Smooth muscle cell (in vitro differentiated cells): ENCODE results near the gene SPECC1. TPM values are rescaled to one million over a fixed set of nuclear protein-coding genes. Genes with fewer than 3 reads are reported as not detected.

Source experiments
- DNase-seq: peaks from one replicate; lab custom pipeline; 2025; ENCODE audit not compliant: unreplicated experiment; lab: John Stamatoyannopoulos, UW
- H2AFZ ChIP-seq: fragments of 200-600 bp; sonication (generic); 2 replicates; pipeline ENCODE4 v1.6.0; 2016; ENCODE audit warnings: antibody characterized with exemption, low read depth, mild to moderate bottlenecking
- H3F3A ChIP-seq: fragments of 200-600 bp; sonication (generic); 2 replicates; pipeline ENCODE4 v1.6.0; 2017; ENCODE audit warnings: antibody characterized with exemption, low read depth
- H3K27ac ChIP-seq: fragments of 200-600 bp; sonication (generic); 2 replicates; pipeline ENCODE4 v1.5.1; 2016; ENCODE audit warnings: low read depth, mild to moderate bottlenecking
- H3K27me3 ChIP-seq: fragments of 200-600 bp; sonication (generic); 2 replicates; pipeline ENCODE4 v1.6.1; 2016; ENCODE audit warnings: low read depth, mild to moderate bottlenecking
- H3K36me3 ChIP-seq: fragments of 200-600 bp; sonication (generic); 2 replicates; pipeline ENCODE4 v1.5.1; 2016; ENCODE audit warnings: low read depth
- H3K4me1 ChIP-seq: fragments of 200-600 bp; sonication (generic); 2 replicates; pipeline ENCODE4 v1.5.1; 2016; ENCODE audit warnings: low read depth
- H3K4me2 ChIP-seq: fragments of 200-600 bp; sonication (generic); 2 replicates; pipeline ENCODE4 v1.6.0; 2016; ENCODE audit warnings: mild to moderate bottlenecking
- H3K4me3 ChIP-seq: fragments of 200-600 bp; sonication (generic); 2 replicates; pipeline ENCODE4 v1.5.1; 2016; ENCODE audit warnings: mild to moderate bottlenecking
- H3K79me2 ChIP-seq: fragments of 200-600 bp; sonication (generic); 2 replicates; pipeline ENCODE4 v1.6.0; 2016; ENCODE audit warnings: low read depth, mild to moderate bottlenecking
- H3K9ac ChIP-seq: fragments of 200-600 bp; sonication (generic); 2 replicates; pipeline ENCODE4 v1.6.0; 2016; ENCODE audit warnings: low read depth
- H3K9me3 ChIP-seq: fragments of 200-600 bp; sonication (generic); replicated peaks from 2 replicates; pipeline ENCODE4 v1.5.1; 2016; ENCODE audit warnings: low read depth
- H4K20me1 ChIP-seq: fragments of 200-600 bp; sonication (generic); 2 replicates; pipeline ENCODE4 v1.6.0; 2016; ENCODE audit warnings: low read depth
- CTCF ChIP-seq: fragments of 200-600 bp; sonication (generic); IDR thresholded peaks from 2 replicates; pipeline ENCODE4 v1.5.1; 2017; ENCODE audit warnings: borderline replicate concordance, mild to moderate bottlenecking, antibody characterized with exemption; ENCODE audit not compliant: insufficient read depth, poor library complexity, severe bottlenecking
- WGBS: methylation state at CpG from one replicate; pipeline ENCODE4 v1.1.7; 2016; ENCODE audit warnings: low lambda C conversion rate; 5-methylcytosine and 5-hydroxymethylcytosine counted together
- polyA plus RNA-seq: library from polyadenylated mRNA; unstranded; fragments of >200 nt; fragmentation: Nextera tagmentation; extraction: Ambion mirVana; gene quantifications from 2 replicates; pipeline ENCODE4 v1.2.1, GENCODE V29; 2016
- total RNA-seq: library from RNA; depleted of rRNA; stranded (reverse); fragments of >200 nt; gene quantifications from 2 replicates; pipeline ENCODE4 v1.2.3, GENCODE V29; 2014

Gene SPECC1
- total and polyA plus RNA-seq, 2 experiments from 2014 or later, result 20.0 to 72.0 TPM

DNA sequence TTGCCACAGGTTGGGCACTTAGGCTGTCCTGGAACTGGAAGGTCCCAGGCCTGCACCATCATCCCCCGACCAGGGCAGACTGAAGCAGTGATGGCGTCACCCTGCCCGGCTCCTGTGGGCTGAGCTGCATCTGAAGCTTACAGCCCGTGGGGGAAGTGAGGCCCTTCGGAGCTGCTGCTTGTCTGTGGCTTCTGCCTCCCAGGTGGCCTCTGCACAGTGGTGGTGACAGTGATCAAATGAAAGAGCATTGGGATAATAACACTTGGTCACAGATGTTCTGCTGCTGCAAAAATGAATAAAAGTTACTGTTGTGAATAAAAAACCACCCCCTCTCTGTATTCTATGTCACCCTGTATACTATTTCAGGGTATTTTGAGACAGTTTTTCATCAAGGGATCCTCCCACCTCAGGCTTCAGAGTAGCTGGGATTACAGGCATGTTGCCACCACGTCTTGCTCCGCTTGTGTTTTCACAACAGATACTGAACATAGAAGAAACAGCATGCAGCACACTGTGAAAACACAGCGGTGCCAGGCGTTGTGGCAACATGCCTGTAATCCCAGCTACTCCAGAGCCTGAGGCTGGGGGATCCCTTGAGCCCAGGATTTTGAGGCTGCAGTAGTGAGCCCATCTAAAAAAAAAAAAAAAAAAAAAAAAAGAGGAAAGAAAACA lies 293.2 kb downstream of the SPECC1 start:
- Histone ChIP-seq H3K4me2 (peak overlapping the region; percentile 72), H2AFZ (no peak overlapping the region), H4K20me1 (no peaks in the 10 kb centered on the region), H3K9me3 (peaks cover 13% of the 10 kb centered on the region), H3K36me3 (peaks cover 15% of the 10 kb centered on the region), H3F3A (peaks cover 19% of the 10 kb centered on the region), H3K27ac (peak overlapping the region; percentile 100), H3K4me1 (peaks cover 4% of the 10 kb centered on the region), H3K79me2 (no peaks in the 10 kb centered on the region), H3K27me3 (no peaks in the 10 kb centered on the region), H3K9ac (peak overlapping the region; percentile 96), H3K4me3 (no peak overlapping the region)
- no peak for TF ChIP-seq CTCF
- no peak for DNase-seq
- WGBS, result 25% methylated on average over 9 of the region's 9 CpGs

GRCh38 chr17:20304961-20305360 lies 295.8 kb downstream of the SPECC1 start:
- no peak overlapping the region for H2AFZ ChIP-seq
- peaks cover 4% of the 10 kb centered on the region for H3K4me1 ChIP-seq
- peaks cover 22% of the 10 kb centered on the region for H3K9me3 ChIP-seq
- no peaks in the 10 kb centered on the region for H3K27me3 ChIP-seq
- H4K20me1 ChIP-seq, result no peaks in the 10 kb centered on the region
- H3K4me3 ChIP-seq, result no peak overlapping the region
- H3F3A ChIP-seq, result peaks cover 14% of the 10 kb centered on the region
- 82% methylated on average over 5 of the region's 5 CpGs for WGBS
- no peak overlapping the region for H3K4me2 ChIP-seq
- peaks cover 24% of the 10 kb centered on the region for H3K36me3 ChIP-seq
- H3K9ac ChIP-seq, result no peak overlapping the region
- no peaks in the 10 kb centered on the region for H3K79me2 ChIP-seq
- TF ChIP-seq CTCF, result no peak
- no peak for DNase-seq
- no peak overlapping the region for H3K27ac ChIP-seq

- H3K27me3 ChIP-seq, result no peaks in the 10 kb centered on the region
- peaks cover 24% of the 10 kb centered on the region for H3K36me3 ChIP-seq
- H4K20me1 ChIP-seq, result no peaks in the 10 kb centered on the region
- H2AFZ ChIP-seq, result no peak overlapping the region
- H3K27ac ChIP-seq, result no peak overlapping the region
- DNase-seq, result no peak
- no peaks in the 10 kb centered on the region for H3K79me2 ChIP-seq
- H3K4me1 ChIP-seq, result peaks cover 4% of the 10 kb centered on the region
- H3F3A ChIP-seq, result peaks cover 6% of the 10 kb centered on the region
- no peak for TF ChIP-seq CTCF
- no peak overlapping the region for H3K9ac ChIP-seq
- no peak overlapping the region for H3K4me3 ChIP-seq
- peaks cover 22% of the 10 kb centered on the region for H3K9me3 ChIP-seq
- no peak overlapping the region for H3K4me2 ChIP-seq
These were observed 297.8 kb downstream of the SPECC1 start for GRCh38 chr17:20306924-20307323.

DNA sequence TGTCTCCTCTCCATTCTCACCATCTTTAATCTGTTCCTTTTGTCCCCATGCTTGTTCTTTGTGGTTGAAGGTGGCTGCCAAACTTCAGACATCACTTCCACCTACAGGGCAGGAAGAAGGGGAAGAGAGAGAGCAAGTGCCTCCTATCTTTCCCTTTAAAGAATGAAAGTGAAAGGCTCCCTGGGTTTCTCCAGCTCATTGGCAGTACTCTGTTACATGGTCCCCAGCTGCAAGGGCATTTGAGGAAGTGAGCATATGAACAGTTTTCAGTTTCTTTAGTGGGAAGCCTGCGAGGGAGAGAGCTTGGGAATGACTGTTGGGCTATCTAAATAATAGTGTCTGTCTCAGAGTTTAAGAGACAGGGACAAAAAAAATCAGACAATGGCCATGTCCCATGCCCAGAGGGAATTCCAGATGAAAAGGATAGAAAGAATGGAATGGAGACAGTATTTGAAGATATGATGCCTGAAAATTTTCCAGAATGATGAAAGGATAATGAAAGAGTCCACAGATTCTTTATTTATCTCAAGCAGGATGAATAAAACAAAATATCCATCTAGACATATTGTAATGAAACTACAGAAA lies 298.3 kb downstream of the SPECC1 start:
- no peak overlapping the region for H3K9ac ChIP-seq
- H4K20me1 ChIP-seq, result no peaks in the 10 kb centered on the region
- no peak overlapping the region for H3K4me3 ChIP-seq
- no peaks in the 10 kb centered on the region for H3K27me3 ChIP-seq
- peaks cover 22% of the 10 kb centered on the region for H3K9me3 ChIP-seq
- TF ChIP-seq CTCF, result no peak
- no peak overlapping the region for H3K4me2 ChIP-seq
- no peak for DNase-seq
- peaks cover 2% of the 10 kb centered on the region for H3K4me1 ChIP-seq
- no peak overlapping the region for H3K27ac ChIP-seq
- 96% methylated on average over 1 of the region's 1 CpG for WGBS
- peaks cover 24% of the 10 kb centered on the region for H3K36me3 ChIP-seq
- no peak overlapping the region for H2AFZ ChIP-seq
- H3F3A ChIP-seq, result peaks cover 2% of the 10 kb centered on the region
- H3K79me2 ChIP-seq, result no peaks in the 10 kb centered on the region
